GM18907 (cell line): ENCODE measurements around the gene CGB5.
"Not testable (repeated sequence)": the region's sequence is repeated elsewhere in the genome, so short reads cannot be mapped to it uniquely, and the experiment has no call there.

Experiments
- ATAC-seq: cut with Tn5 transposase; IDR thresholded peaks from one replicate; pipeline ENCODE4 v1.9.1; 2021; ENCODE audit warnings: mild to moderate bottlenecking, moderate library complexity; ENCODE audit not compliant: unreplicated experiment

The CGB5 gene

GRCh38 chr19:49043548-49043947 lies at the start of gene CGB5:
Gene CGB5, plus strand, starts transcription at chr19:49043848. Its CDS starts 362 bp downstream, at chr19:49044210.
- ATAC-seq = not testable (repeated sequence)

GRCh38 chr19:48994035-48994386 lies 49.6 kb upstream of the CGB5 start:
- no peak for ATAC-seq

GRCh38 chr19:48997972-48998371 lies 45.7 kb upstream of the CGB5 start:
- no peak for ATAC-seq

GRCh38 chr19:48999481-49000325 lies 43.9 kb upstream of the CGB5 start:
- ATAC-seq = no peak

GRCh38 chr19:49004133-49004532 lies 39.5 kb upstream of the CGB5 start:
- ATAC-seq = no peak

- no peak for ATAC-seq
These were observed 38.6 kb upstream of the CGB5 start for GRCh38 chr19:49004964-49005614.

GRCh38 chr19:49006905-49007304 lies 36.7 kb upstream of the CGB5 start:
- no peak for ATAC-seq

GRCh38 chr19:49009828-49010227 lies 33.8 kb upstream of the CGB5 start:
- ATAC-seq = no peak

GRCh38 chr19:49010453-49010852 lies 33.2 kb upstream of the CGB5 start:
- ATAC-seq = no peak

- ATAC-seq = no peak
These were observed 32.5 kb upstream of the CGB5 start for GRCh38 chr19:49011194-49011593.

- no peak for ATAC-seq
These were observed 29.4 kb upstream of the CGB5 start for GRCh38 chr19:49014123-49014869.

GRCh38 chr19:49014870-49015255 lies 28.8 kb upstream of the CGB5 start:
- ATAC-seq = no peak

GRCh38 chr19:49016067-49016839 lies 27.4 kb upstream of the CGB5 start:
- no peak for ATAC-seq

- no peak for ATAC-seq
These were observed 26.5 kb upstream of the CGB5 start, which contains the start of gene LHB for GRCh38 chr19:49017041-49017665. Gene LHB, minus strand, starts transcription at chr19:49017091. Its CDS starts 10 bp downstream, at chr19:49017081.

- ATAC-seq = no peak
These were observed 25.8 kb upstream of the CGB5 start for GRCh38 chr19:49017666-49018351.

GRCh38 chr19:49018388-49019241 lies 25.0 kb upstream of the CGB5 start:
- ATAC-seq = not testable (repeated sequence)

- no peak for ATAC-seq
These were observed 24.3 kb upstream of the CGB5 start for GRCh38 chr19:49019242-49019932.

- ATAC-seq = no peak
These were observed 23.3 kb upstream of the CGB5 start for GRCh38 chr19:49020342-49020741.
